GM10266 (cell line): ENCODE results near the gene GPR63.

Experiments
- DNase-seq: peaks from one replicate; pipeline ENCODE4 v3.0.0; 2012; ENCODE audit errors: extremely low spot score
- TF ChIP-seq, protein P1 (sequence below): IDR thresholded peaks from 2 replicates; pipeline ENCODE4 v1.5.1; 2012; ENCODE audit warnings: mild to moderate bottlenecking, low read depth; ENCODE audit not compliant: control insufficient read depth, insufficient read depth; ENCODE audit errors: missing control alignments

Gene GPR63

DNA sequence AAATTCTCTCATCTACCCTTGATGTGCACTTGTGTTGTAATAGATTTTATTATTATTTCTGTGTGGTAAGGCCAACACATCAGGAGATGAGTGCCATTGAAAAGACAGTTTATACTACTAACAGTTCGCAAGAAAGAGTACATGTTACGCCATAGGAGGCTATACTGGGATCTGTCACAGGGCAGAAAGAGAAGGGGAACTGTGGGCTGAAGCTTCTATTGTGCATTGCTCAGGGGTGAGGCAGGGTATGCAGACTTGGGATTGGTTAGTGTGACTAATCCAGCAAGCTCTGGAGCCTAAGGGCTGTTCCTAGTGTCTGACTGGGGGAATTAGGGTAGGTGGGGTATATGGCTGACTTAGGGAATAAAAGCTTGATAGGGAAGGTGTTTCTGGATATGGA, 50.9 kb downstream of the GPR63 start:
- DNase-seq: no peak
- TF ChIP-seq, protein P1, sequence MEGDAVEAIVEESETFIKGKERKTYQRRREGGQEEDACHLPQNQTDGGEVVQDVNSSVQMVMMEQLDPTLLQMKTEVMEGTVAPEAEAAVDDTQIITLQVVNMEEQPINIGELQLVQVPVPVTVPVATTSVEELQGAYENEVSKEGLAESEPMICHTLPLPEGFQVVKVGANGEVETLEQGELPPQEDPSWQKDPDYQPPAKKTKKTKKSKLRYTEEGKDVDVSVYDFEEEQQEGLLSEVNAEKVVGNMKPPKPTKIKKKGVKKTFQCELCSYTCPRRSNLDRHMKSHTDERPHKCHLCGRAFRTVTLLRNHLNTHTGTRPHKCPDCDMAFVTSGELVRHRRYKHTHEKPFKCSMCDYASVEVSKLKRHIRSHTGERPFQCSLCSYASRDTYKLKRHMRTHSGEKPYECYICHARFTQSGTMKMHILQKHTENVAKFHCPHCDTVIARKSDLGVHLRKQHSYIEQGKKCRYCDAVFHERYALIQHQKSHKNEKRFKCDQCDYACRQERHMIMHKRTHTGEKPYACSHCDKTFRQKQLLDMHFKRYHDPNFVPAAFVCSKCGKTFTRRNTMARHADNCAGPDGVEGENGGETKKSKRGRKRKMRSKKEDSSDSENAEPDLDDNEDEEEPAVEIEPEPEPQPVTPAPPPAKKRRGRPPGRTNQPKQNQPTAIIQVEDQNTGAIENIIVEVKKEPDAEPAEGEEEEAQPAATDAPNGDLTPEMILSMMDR: no peak

DNA sequence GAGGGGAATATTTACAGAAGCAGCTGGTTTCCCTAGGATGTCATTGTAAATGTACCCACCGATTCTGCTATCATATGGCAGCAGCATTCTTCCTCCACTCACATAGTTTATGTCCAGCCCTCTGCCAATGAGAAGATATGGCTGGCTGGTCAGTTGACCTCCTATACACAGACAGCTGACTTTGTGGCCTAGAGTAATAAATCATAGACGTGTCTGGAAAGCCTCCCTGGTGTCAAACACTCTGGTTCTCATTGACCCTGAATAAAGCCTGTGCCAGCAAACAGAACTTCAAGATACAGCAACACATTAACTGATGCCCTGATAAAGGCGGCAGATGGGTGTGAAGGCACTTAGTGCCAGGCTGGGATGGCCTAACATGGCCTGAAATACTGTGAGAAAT, 52.6 kb downstream of the GPR63 start:
- TF ChIP-seq, protein P1: no peak
- DNase-seq: no peak

DNA sequence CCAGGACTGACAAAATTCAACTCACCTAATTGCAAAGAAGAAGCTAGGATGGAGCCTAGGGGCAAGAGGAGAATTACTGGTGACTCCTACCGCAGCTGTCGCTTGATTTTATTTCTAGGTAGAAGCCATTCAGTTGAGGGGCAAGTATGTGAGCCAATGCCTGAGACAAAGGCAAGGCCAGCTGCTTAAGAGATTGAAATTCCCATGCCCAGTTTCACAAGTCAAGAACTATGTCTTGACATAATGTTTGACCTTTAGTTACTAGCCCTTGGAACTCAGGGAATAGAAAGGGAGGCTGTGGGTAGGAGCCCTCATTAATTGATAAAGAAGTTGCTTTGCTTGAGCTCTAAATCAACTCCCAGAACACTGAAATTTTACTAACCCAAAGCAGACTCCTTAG, 54.0 kb downstream of the GPR63 start:
- TF ChIP-seq, protein P1: no peak
- no peak for DNase-seq

DNA sequence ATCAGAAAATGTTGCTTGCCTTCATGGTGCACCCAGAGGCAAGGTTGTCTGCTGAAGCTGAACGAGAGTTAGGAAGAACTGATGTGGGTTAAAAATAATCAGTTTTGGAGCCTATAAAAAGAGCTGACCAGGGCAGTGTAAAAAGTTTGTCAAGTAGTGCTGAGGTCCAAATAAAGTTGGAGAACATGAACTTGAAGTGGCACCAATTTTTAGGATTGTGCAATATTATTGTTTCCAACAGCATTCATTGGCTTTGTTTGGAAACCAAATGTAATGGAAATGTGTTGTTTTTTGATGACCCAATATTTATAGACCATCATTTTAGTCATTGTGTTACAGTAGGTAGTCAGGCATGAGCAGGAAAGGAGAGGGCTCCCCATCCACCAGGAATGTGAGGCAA, 55.7 kb downstream of the GPR63 start:
- TF ChIP-seq, protein P1: no peak
- no peak for DNase-seq

DNA sequence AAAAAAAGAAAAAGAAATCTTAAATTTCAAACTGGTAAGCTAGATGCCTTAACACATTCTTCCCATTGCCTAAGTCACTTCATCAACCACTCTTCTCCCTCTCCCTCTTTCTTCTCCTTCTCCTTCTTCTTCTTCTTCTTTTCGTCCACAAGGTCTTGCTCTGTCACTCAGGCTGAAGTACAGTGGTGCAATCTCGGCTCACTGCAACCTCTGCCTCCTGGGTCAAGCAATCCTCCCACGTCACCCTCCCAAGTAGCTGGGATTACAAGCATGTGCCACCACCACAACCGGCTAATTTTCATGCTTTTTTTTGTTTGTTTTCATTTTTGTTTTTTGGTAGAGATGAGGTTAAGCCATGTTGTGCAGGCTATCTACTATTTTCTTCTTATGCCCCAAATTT, 60.2 kb downstream of the GPR63 start:
- TF ChIP-seq, protein P1: no peak

DNA sequence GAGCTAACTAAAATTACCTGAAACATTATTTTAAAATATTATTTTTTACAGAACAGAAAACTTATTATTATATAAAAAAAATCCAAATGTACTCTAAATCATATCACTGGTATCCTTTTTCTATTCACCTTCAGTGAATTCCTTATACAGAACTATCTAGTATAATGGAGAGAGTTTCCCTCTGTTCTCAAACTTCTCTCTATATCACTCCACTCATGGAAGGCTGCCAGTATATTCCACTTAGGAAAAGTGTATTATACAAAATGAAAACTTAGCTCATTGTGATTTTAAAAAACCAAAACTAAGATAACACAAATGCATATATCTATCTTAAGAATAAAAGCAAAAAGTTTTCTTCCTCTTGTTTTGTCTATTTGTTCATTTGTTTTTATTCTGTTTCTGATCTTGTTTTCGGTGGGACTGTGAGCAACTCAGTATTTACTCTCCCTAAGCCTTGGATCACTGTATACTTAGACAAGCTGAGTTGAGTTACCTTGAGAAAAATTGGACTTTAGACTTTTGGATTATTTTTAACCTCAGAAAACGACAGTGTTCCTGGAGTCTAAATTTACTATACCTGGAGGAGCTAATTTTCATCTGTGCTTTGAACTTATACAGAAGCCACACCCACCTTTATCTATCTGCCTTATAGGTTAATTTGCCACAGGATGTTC, 61.4 kb downstream of the GPR63 start:
- TF ChIP-seq, protein P1: no peak
- DNase-seq: no peak

More for the DNA sequence above, 60.2 kb downstream of the GPR63 start:
- DNase-seq: no peak

DNA sequence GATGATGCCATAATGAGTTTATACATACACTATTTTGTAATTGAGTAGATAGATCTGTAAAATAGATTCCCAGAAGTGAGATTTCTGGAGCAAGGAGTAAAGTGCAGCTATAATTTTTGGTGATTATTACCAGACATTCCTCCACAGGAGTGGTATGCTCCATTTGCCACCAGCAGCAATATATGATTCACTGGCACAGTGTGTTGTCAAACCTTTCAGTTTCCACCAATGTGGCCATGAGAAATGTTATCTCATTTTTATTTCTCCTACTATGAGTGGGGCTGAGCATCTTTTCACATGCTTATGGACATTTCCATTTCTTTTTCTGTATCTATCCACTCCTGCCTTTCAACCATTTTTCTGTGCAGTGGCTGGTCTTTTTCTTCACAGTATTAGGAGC, 70.5 kb downstream of the GPR63 start:
- DNase-seq: no peak
- TF ChIP-seq, protein P1: no peak
